Panc1 (cell line): ENCODE measurements around the gene PPP1R14C.

ENCODE experiments used
- CTCF ChIP-seq: fragments of 450-650 bp; IDR thresholded peaks from 2 replicates; pipeline ENCODE4 v1.5.1; 2017; ENCODE audit warnings: mild to moderate bottlenecking
- POLR2AphosphoS5 ChIP-seq: IDR thresholded peaks from 2 replicates; pipeline ENCODE4 v1.6.1; 2012; ENCODE audit warnings: mild to moderate bottlenecking, low read depth, low read length, moderate library complexity
- REST ChIP-seq, 2 experiments: IDR thresholded peaks; 2 replicates each; pipeline ENCODE4 v1.6.1; 2011 to 2012; ENCODE audit warnings: low read depth in 2 of 2, control low read depth in 1 of 2, low read length in 1 of 2, mild to moderate bottlenecking in 1 of 2, moderate library complexity in 1 of 2; ENCODE audit not compliant: insufficient read depth in 1 of 2
- TCF7L2 ChIP-seq: IDR thresholded peaks from 2 replicates; pipeline ENCODE4 v1.6.1; 2011; ENCODE audit warnings: mild to moderate bottlenecking, low read depth, low read length, inconsistent platforms

GRCh38 chr6:150233843-150234269 is 91.0 kb downstream of the PPP1R14C start:
- TF ChIP-seq TCF7L2, result no peak
- TF ChIP-seq CTCF, result no peak
- no peak for TF ChIP-seq REST (IDR thresholded peaks at IDR 0.05; ENCODE audit: insufficient read depth in 1 of 2, low read depth in 2 of 2, low read length in 1 of 2)
- TF ChIP-seq POLR2AphosphoS5, result no peak
